Tibial artery (tissue), 4 donors: ENCODE measurements around the gene EXD3.

ENCODE experiments used
- DNase-seq, 2 donors: peaks; one replicate each; pipeline ENCODE4 v3.0.0-alpha.2; 2019
- H3K27ac ChIP-seq, 2 donors: fragments of 200-600 bp; sonication (generic) in 1 of 2; 1 replicate in 1 of 2; 2 replicates in 1 of 2; pipeline ENCODE4 v1.5.1; 2018 to 2019; ENCODE audit warnings: mild to moderate bottlenecking in 1 of 2
- H3K27me3 ChIP-seq, 2 donors: fragments of 200-600 bp; sonication (generic) in 1 of 2; one replicate each; pipeline versions ENCODE4 v1.5.1 to v1.6.0; 2016 to 2019
- H3K36me3 ChIP-seq, 3 donors: fragments of 200-600 bp; sonication (generic) in 2 of 3; one replicate each; pipeline ENCODE4 v1.5.1; 2016 to 2019; ENCODE audit warnings: mild to moderate bottlenecking in 2 of 3
- H3K4me1 ChIP-seq, 4 donors: fragments of 200-600 bp; sonication (generic) in 2 of 4; 1 replicate in 3 of 4; 2 replicates in 1 of 4; pipeline ENCODE4 v1.5.1; 2016 to 2019
- H3K4me3 ChIP-seq, 2 donors: fragments of 200-600 bp; sonication (generic) in 1 of 2; 1 replicate in 1 of 2; 2 replicates in 1 of 2; pipeline ENCODE4 v1.5.1; 2018 to 2019; ENCODE audit warnings: mild to moderate bottlenecking in 2 of 2
- H3K9me3 ChIP-seq, 3 donors: fragments of 200-600 bp; sonication (generic) in 1 of 3; one replicate each; pipeline ENCODE4 v1.5.1; 2016 to 2019
- CTCF ChIP-seq, 2 experiments: fragments of 200-600 bp in 1 of 2; fragments of 450-650 bp in 1 of 2; IDR thresholded peaks; one replicate each; pipeline ENCODE4 v1.5.1; 2017 to 2019; ENCODE audit warnings: antibody characterized with exemption in 2 of 2, mild to moderate bottlenecking in 1 of 2, moderate library complexity in 1 of 2
- intact Hi-C: fragments of 100-400 bp; cut with DNase I; formaldehyde crosslinking; loops from one replicate; pipeline ENCODE4 v1.15.0; 2023; ENCODE audit warnings: low total_unique reads

The EXD3 gene

GRCh38 chr9:137286975-137287383 lies 136.0 kb downstream of the EXD3 start:
- intact Hi-C loops: no loop called here
- no peak for DNase-seq
- H3K9me3 ChIP-seq: no peaks in the 10 kb centered on the region
- peaks cover 0 to 16% of the 10 kb centered on the region in 2 donors for H3K27me3 ChIP-seq
- no peak overlapping the region for H3K4me3 ChIP-seq
- H3K36me3 ChIP-seq: no peaks in the 10 kb centered on the region
- peak; percentile 16 to 17 for TF ChIP-seq CTCF (IDR thresholded peaks at IDR 0.05)
- H3K27ac ChIP-seq: no peak overlapping the region
- H3K4me1 ChIP-seq: no peaks in the 10 kb centered on the region

GRCh38 chr9:137281345-137282116 lies 141.4 kb downstream of the EXD3 start:
- H3K4me3 ChIP-seq: no peak overlapping the region
- TF ChIP-seq CTCF (IDR thresholded peaks at IDR 0.05): no peak
- H3K27ac ChIP-seq: no peak overlapping the region
- no peaks in the 10 kb centered on the region for H3K9me3 ChIP-seq
- intact Hi-C loops: no loop called here
- H3K36me3 ChIP-seq: no peaks in the 10 kb centered on the region
- no peak for DNase-seq
- peaks cover 0 to 24% (median 19%) of the 10 kb centered on the region in 4 donors for H3K4me1 ChIP-seq
- H3K27me3 ChIP-seq: peaks cover 0 to 52% of the 10 kb centered on the region in 2 donors

- Histone ChIP-seq H3K4me1 (peaks cover 0 to 32% (median 27%) of the 10 kb centered on the region in 4 donors), H3K27ac (no peak overlapping the region), H3K9me3 (no peaks in the 10 kb centered on the region), H3K4me3 (no peak overlapping the region), H3K27me3 (peaks cover 0 to 54% of the 10 kb centered on the region in 2 donors), H3K36me3 (no peaks in the 10 kb centered on the region)
- no peak for DNase-seq
- intact Hi-C loops: no loop called here
- no peak for TF ChIP-seq CTCF (IDR thresholded peaks at IDR 0.05)
Observed at GRCh38 chr9:137280474-137281344, 142.3 kb downstream of the EXD3 start.

GRCh38 chr9:137279741-137280473 lies 143.1 kb downstream of the EXD3 start:
- no peak overlapping the region for H3K4me3 ChIP-seq
- no peaks in the 10 kb centered on the region for H3K36me3 ChIP-seq
- no peak overlapping the region for H3K27ac ChIP-seq
- DNase-seq: no peak
- H3K9me3 ChIP-seq: no peaks in the 10 kb centered on the region
- TF ChIP-seq CTCF (IDR thresholded peaks at IDR 0.05): no peak
- intact Hi-C loops: no loop called here
- H3K27me3 ChIP-seq: peaks cover 0 to 54% of the 10 kb centered on the region in 2 donors
- H3K4me1 ChIP-seq: peaks cover 0 to 40% (median 30%) of the 10 kb centered on the region in 4 donors
